Activated CD8-positive, alpha-beta memory T cell treated with anti-CD3 and anti-CD28 coated beads, Interleukin-2, amount 10 ng/mL, durations not matched to agents 7 days and 5 days (primary cell): ENCODE data around the gene ZNF41. TPM values are rescaled to one million over a fixed set of nuclear protein-coding genes. Genes with fewer than 3 reads are reported as not detected.
A peak's percentile ranks its signal among the peaks of the same experiment; 100 is the strongest.
"Not testable (repeated sequence)": the region's sequence is repeated elsewhere in the genome, so short reads cannot be mapped to it uniquely, and the experiment has no call there.

ENCODE experiments used
- ATAC-seq: fragments of 150-1000 bp; cut with Tn5 transposase; one replicate; pipeline ENCODE4 v1.10.0; 2021; ENCODE audit warnings: moderate library complexity
- CTCF ChIA-PET: fragments of 350-600 bp; sonication (Branson Sonifier 250); formaldehyde crosslinking; loops from one replicate; lab custom pipeline; 2021; ENCODE audit warnings: antibody characterized with exemption; lab: Charles Lee
- DNase-seq: peaks from one replicate; pipeline ENCODE4 v3.0.0-alpha.2; 2020
- H3K27ac Mint-ChIP-seq: one replicate; pipeline ENCODE4 v1.8.0; 2021; ENCODE audit warnings: mild to moderate bottlenecking, mixed read lengths
- H3K27me3 Mint-ChIP-seq: one replicate; pipeline ENCODE4 v1.8.0; 2021; ENCODE audit warnings: mixed read lengths
- H3K36me3 Mint-ChIP-seq: one replicate; pipeline ENCODE4 v1.8.0; 2021; ENCODE audit warnings: mild to moderate bottlenecking, mixed read lengths
- H3K4me1 Mint-ChIP-seq: one replicate; pipeline ENCODE4 v1.8.0; 2021; ENCODE audit warnings: mixed read lengths
- H3K4me3 Mint-ChIP-seq: one replicate; pipeline ENCODE4 v1.8.0; 2021; ENCODE audit warnings: mild to moderate bottlenecking, moderate library complexity, mixed read lengths
- H3K9me3 Mint-ChIP-seq: one replicate; pipeline ENCODE4 v1.8.0; 2022; ENCODE audit warnings: low read depth, mixed read lengths
- total RNA-seq, 2 experiments: library from RNA; stranded (reverse); gene quantifications; one replicate each; pipeline ENCODE4 v1.2.3, GENCODE V29; 2021

The ZNF41 gene
- total RNA-seq, 2 experiments from 2014 or later = 9.5 to 10.4 TPM

DNA sequence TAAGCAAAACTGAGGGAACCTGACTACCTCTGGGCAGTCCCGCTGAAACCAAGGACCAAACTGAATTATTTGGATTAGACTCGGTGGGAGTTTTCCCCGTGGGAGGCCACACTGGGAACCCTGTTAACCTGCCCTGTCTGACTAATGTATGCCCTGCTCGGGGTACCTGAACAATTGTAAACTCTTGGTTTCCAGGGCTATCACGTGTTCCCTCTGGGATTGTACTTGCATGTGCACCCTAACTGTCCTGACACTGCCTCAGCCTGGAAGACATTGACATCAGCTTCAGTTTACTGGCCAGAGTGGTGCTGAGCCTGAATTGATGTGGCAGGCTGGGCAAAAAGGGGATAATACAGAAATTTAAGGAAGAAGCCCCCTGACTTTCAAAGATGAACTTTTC is 20.1 kb upstream of the ZNF41 start:
- Mint-ChIP-seq H3K27me3 (no peaks in the 10 kb centered on the region), H3K27ac (no peak overlapping the region), H3K36me3 (no peaks in the 10 kb centered on the region), H3K4me3 (no peak overlapping the region), H3K4me1 (peaks cover 8% of the 10 kb centered on the region), H3K9me3 (no peaks in the 10 kb centered on the region)
- DNase-seq (no peak), ATAC-seq (no peak)
- CTCF ChIA-PET = interaction anchor here (0.6 to 1.3 kb wide), 2 partner anchors 17 to 20 kb away, joined by 3 to 4 read pairs; no protein-coding TSS in a partner anchor

DNA sequence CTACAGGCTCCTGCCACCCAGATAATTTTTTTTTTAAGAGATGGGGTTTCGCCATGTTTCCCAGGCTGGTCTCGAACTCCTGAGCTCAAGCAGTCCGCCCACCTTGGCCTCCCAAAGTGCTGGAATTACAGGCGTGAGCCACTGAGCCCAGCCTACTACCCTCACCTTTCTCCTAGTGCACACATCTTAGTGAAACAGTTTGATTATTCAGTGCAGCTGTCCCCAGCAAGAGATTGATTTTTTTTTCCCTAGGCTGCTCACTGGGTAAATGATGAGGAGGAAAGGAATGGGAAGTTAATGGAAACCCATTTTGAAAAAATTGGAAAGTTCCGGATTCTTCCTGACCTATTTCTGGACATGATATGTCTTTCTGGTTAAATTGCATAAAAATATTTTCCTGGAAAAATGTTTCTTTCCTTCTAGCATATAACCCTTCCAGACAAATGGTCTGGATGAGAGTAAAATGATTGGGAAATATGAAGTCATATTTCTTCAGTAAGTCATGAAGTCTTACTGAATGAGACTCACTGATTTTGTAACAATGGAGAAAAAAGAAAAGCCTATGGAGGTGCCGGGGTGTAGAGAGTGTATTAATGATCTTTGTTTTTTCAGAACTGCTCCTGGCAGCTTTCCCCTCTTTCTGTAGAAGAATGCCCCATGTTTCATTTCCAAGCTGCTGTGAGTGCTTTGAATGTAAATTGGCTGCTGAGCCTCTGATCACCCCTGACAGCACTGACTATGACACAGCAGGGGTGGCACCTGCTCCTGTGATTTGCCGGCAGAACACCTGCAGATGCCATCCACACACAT is 19.5 kb upstream of the ZNF41 start:
- Mint-ChIP-seq H3K27ac (no peak overlapping the region), H3K4me1 (peaks cover 10% of the 10 kb centered on the region), H3K9me3 (no peaks in the 10 kb centered on the region), H3K27me3 (no peaks in the 10 kb centered on the region), H3K36me3 (no peaks in the 10 kb centered on the region), H3K4me3 (no peak overlapping the region)
- no peak for DNase-seq
- CTCF ChIA-PET = interaction anchor here (1.3 kb wide), 1 partner anchor 21 kb away, joined by 4 read pairs; no protein-coding TSS in a partner anchor
- no peak for ATAC-seq

DNA sequence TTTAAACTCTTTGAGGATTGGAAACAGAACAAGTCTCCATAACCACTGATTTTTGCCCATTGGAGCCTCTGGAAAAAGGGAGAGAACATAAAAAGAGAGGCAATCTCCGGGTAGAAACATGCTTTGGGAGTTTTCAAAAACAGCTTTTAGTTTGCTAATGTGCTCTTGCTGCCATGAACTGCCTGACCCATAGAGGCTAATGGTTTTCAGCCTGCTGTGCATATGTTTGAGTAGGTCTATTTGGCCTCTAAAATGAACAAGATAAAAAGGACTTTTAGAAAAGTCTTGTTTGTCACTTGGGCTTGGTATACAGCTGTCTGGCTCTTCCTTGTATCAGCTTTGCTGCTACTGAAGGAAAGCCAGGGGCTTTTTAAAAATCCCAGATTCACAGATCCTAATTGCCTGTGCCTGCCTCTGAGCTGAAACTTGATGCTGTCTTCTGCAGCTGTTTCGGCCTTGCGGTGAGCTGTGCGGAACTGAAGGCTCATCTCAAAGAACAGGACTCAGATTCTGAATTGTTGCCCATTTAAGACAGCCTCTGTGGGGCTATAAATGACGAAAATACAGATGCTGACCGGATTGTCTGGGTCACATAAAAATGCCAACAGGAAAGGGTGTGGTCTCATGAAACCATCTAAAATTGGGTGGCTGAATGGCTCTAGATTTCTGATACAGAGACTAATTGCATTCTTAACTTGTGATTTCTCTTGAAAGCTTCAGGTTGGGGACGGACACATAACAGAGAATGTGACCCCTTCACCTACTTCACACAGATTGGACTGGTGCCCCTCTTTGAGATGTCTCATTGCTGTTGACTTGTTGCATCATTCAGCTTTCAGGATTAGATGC is 18.4 kb upstream of the ZNF41 start:
- Mint-ChIP-seq H3K36me3 (no peaks in the 10 kb centered on the region), H3K4me3 (no peak overlapping the region), H3K4me1 (peaks cover 8% of the 10 kb centered on the region), H3K27me3 (no peaks in the 10 kb centered on the region), H3K9me3 (no peaks in the 10 kb centered on the region), H3K27ac (no peak overlapping the region)
- no peak for DNase-seq
- ATAC-seq = no peak
- CTCF ChIA-PET = no interaction called here

DNA sequence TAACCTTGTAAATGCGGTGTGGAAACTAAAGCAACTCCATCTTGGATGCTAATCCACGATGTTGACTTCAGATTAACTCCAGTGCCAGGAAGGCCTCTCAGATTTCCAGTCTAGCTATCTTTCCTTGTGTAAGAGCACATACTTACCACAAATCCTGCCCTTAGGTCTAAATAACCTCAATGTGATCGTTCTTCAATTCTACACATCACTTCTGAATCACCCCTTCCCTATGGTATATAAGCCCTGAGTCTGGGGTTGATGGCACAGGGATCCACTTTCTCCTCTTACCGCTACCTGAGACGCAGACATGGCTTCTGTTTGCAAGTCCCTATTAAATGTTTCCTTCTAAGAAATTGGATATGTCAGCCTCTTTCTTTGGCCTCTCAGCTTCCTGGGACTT is 17.5 kb upstream of the ZNF41 start:
- H3K27me3 Mint-ChIP-seq = no peaks in the 10 kb centered on the region
- ATAC-seq = no peak
- H3K27ac Mint-ChIP-seq = no peak overlapping the region
- no peaks in the 10 kb centered on the region for H3K36me3 Mint-ChIP-seq
- no peak overlapping the region for H3K4me3 Mint-ChIP-seq
- H3K9me3 Mint-ChIP-seq = no peaks in the 10 kb centered on the region
- peaks cover 8% of the 10 kb centered on the region for H3K4me1 Mint-ChIP-seq
- CTCF ChIA-PET = no interaction called here
- no peak for DNase-seq

DNA sequence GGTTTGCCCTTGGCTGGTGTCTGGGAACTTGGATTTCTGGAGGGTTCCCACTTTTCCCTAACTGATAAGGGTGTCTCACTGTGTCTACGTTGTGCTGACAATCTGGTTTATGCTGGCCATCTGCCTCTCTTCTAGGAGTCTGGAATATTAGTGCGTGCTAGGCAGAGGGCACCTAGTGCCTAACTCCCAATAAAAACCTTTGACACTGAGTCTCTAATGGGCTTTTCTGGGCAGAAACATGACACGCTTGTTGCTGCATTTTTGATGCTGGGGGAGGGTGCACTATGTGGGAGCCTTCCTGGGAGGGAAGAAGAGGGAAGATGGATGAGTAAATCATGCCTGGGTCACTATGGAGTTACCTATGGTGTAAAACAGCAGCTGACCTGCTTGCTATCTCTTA is 16.3 kb upstream of the ZNF41 start:
- CTCF ChIA-PET = no interaction called here
- ATAC-seq (no peak), DNase-seq (no peak)
- Mint-ChIP-seq H3K9me3 (no peaks in the 10 kb centered on the region), H3K27me3 (no peaks in the 10 kb centered on the region), H3K36me3 (no peaks in the 10 kb centered on the region), H3K4me1 (peaks cover 8% of the 10 kb centered on the region), H3K27ac (no peak overlapping the region), H3K4me3 (no peak overlapping the region)

DNA sequence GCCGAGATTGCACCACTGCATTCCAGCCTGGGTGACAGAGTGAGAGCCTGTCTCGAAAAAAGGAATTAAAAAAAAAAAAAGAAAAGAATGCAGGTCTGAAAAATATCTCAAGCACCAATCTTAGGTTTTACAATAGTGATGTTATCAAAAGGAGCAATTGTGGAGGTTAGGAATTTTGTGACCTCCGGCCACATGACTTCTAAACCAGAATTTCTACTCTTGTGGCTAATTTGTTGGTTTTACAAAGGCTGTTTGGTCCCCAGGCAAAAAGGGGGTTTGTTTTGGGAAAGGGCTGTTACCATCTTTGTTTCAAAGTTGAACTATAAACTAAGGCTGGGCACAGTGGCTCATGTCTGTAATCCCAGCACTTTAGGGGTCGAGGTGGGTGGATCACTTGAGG is 15.4 kb upstream of the ZNF41 start:
- ATAC-seq (no peak), DNase-seq (no peak)
- peaks cover 8% of the 10 kb centered on the region for H3K4me1 Mint-ChIP-seq
- no peaks in the 10 kb centered on the region for H3K9me3 Mint-ChIP-seq
- no peak overlapping the region for H3K27ac Mint-ChIP-seq
- no peak overlapping the region for H3K4me3 Mint-ChIP-seq
- CTCF ChIA-PET = interaction anchor here (1.1 kb wide), 1 partner anchor 23 kb away, joined by 3 read pairs; no protein-coding TSS in a partner anchor
- no peaks in the 10 kb centered on the region for H3K27me3 Mint-ChIP-seq
- H3K36me3 Mint-ChIP-seq = no peaks in the 10 kb centered on the region

DNA sequence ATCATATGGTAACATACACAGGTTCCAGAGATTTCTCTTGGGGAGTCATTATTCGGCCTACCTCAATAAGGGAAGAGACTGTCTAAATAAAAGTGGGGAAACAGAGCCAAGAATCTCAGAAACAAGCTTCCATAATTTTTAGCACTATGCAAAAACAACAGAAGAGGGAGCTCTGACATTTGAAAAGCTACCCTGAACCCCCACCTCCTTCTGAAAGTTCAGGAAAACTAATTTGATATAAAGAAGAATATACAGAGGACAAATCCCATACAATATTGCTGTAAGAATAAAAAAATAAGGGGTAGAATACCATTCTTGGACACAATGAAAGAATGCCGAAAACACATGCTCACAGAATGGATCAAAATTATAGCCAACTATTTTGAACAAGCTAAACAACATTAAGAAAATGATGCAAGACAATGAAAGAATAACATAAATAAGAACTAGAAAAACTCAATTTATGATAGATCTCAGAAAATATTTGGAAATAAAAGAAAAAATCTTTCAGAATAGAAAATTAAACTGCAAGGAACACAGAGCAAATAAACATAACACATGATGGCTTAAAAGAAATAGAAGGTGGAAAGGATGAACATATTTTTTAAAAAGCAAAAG is 14.4 kb upstream of the ZNF41 start:
- CTCF ChIA-PET = interaction anchor here (0.9 to 1.2 kb wide), 4 partner anchors 11 to 26 kb away, joined by 3 to 5 read pairs (median 3); no protein-coding TSS in a partner anchor
- DNase-seq = no peak
- no peak overlapping the region for H3K27ac Mint-ChIP-seq

DNA sequence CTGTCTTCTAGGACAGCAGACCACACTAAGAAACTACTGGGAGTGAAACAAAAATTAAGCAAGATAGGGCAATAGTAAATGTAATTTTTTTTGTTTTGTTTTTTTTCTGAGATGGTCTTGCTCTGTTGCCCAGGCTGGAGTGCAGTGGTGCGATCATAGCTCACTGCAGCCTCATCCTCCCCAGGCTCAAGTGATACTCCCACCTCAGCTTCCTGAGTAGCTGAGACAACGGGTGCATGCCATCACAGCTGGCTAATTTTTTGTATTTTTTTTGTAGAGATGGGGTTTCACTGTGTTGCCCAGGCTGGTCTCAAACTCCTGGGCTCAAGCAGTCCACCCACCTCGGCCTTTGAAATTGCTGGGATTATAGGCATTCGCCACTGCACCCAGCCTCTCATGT is 9.1 kb upstream of the ZNF41 start:
- CTCF ChIA-PET, H3K4me3 Mint-ChIP-seq, H3K27me3 Mint-ChIP-seq, H3K27ac Mint-ChIP-seq, H3K36me3 Mint-ChIP-seq, DNase-seq, H3K4me1 Mint-ChIP-seq, H3K9me3 Mint-ChIP-seq, ATAC-seq: not testable (repeated sequence)

More for the DNA sequence above, 14.4 kb upstream of the ZNF41 start:
- Mint-ChIP-seq H3K27me3 (no peaks in the 10 kb centered on the region), H3K36me3 (no peaks in the 10 kb centered on the region), H3K4me1 (peaks cover 8% of the 10 kb centered on the region), H3K4me3 (no peak overlapping the region), H3K9me3 (no peaks in the 10 kb centered on the region)
- ATAC-seq = no peak

DNA sequence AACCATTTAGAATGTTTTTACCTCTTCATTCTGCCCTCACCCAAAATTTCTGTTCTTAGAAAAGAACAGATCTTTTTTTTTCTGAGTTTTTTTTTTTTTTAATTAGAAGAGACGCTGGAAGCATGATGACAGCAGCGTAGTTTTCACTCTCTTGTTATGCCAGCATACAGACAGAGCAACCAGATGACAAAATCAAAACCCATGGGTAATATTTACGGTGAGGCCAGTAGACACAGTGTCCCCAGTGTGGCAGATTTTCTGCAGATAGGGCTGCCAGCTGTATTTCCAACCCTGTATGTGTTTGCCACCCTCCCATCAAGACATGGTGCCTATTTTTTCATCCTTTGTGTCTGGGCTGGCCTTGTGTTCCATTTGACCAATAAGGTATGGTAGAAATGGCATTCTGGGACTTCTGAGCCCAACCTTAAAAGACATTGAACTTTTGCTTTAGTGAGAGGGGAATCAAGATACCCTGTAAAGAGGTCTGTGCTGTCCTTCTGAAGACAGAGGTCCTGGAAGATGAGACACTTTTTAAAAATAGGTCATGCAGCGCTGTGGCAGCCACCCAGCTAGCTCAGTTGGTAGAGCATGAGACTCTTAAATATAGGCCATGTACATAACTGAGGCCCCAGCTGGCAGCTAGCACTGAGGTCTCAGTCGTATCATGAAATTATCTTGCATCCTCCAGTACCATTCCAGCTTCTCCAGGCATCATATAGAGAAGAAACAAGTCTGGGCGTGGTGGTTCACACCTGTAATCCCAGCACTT is 6.7 kb upstream of the ZNF41 start:
- H3K4me3 Mint-ChIP-seq = no peak overlapping the region
- peaks cover 7% of the 10 kb centered on the region for H3K4me1 Mint-ChIP-seq
- H3K27ac Mint-ChIP-seq = no peak overlapping the region
- H3K36me3 Mint-ChIP-seq = no peaks in the 10 kb centered on the region
- CTCF ChIA-PET = no interaction called here
- H3K9me3 Mint-ChIP-seq = no peaks in the 10 kb centered on the region
- H3K27me3 Mint-ChIP-seq = no peaks in the 10 kb centered on the region
- ATAC-seq (no peak), DNase-seq (no peak)

DNA sequence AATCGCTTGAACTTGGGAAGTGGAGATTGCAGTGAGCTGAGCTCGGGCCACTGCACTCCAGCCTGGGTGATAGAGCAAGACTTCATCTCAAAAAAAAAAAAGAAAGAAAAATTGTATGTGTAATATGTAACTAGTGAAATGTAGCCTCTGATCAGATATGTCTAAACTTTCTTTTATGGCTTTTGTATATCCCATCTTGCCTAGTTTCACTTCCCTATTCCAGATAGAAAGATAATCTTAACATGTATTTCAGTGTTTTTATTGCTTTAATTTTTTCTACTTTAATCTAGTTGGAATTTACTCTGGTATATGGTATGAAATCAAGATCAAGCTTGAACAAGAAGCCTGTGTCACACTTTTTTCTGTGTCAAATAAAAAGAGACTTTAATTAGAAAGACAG is 1.9 kb upstream of the ZNF41 start:
- Mint-ChIP-seq H3K36me3 (peaks cover 4% of the 10 kb centered on the region), H3K4me1 (peaks cover 29% of the 10 kb centered on the region), H3K9me3 (no peaks in the 10 kb centered on the region), H3K27ac (no peak overlapping the region), H3K27me3 (no peaks in the 10 kb centered on the region), H3K4me3 (no peak overlapping the region)
- CTCF ChIA-PET = no interaction called here
- DNase-seq = no peak
- ATAC-seq = no peak

DNA sequence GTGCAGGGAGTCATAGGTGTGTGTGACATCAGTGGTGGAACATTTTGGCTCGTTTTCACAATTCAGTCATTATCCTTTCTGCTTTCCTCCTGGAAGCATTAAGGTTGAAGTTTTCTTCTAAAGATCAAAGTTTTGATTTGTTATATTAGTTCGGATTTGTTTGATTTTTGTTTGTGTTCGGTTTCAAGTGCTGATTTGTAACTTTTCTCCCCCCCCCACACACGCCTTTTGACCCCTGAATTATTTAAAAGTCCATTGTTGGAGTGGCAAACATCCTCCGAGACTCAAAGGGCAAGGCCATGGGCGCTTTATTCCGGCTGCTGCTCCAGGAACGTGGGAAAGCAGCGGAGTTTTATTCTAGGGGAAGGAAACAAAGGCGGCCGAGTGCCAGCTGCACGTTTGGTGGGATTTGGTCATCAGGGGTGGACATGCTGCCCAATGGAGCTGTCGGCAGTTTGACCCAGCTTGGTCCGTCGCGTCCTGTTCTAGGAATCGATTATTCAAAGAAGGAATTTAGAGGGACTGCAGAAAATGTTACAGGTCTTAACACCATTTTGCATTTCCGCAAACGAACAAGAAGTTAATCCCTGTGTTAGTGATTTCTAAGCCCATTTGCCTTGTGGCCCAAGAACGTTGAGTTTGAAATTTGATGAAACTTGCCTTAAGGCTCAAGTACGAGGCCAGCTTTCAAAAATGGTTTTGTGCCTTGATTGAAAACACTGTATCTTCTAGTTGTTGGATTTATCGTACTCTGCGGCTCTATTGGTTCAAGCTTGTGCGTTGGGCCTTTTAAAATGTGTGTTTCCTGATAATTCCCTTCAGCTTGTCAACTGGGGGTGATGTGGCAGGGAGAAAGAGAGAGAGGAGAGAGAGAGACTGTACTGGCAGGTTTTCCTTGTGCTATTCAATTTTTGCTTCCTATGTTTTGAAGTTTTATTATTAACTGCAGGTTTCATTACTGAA is 565 bp upstream of the ZNF41 start:
- ATAC-seq (no peak), DNase-seq (no peak)
- Mint-ChIP-seq H3K27ac (peak overlapping the region; percentile 95), H3K27me3 (no peaks in the 10 kb centered on the region), H3K4me1 (peaks cover 29% of the 10 kb centered on the region), H3K36me3 (peaks cover 6% of the 10 kb centered on the region), H3K4me3 (peak overlapping the region; percentile 95), H3K9me3 (no peaks in the 10 kb centered on the region)
- CTCF ChIA-PET = no interaction called here

DNA sequence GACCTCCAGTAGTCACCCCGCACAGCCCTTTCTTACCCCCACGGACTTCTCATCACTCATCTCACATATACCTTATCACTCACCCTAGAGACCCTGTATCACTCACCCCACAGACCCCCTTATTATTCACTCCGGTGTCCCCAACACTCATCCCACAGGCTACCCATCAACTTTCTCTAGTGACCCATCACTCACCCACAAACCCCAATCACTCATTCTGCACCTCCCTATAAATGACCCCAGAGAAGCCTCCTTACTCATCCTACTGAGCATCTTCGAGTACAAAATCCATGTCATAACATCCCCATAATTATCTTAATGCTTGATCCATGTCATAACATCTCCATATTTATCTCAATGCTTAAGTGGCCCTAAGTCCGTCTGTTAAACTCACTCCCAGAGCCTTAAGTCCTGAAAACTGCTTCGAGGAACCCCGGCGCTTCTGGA is 934 bp downstream of the ZNF41 start:
- ATAC-seq (peak; percentile 9), DNase-seq (peak; percentile 40)
- Mint-ChIP-seq H3K36me3 (peaks cover 10% of the 10 kb centered on the region), H3K4me1 (peaks cover 29% of the 10 kb centered on the region), H3K4me3 (peak overlapping the region; percentile 95), H3K27me3 (no peaks in the 10 kb centered on the region), H3K9me3 (no peaks in the 10 kb centered on the region), H3K27ac (peak overlapping the region; percentile 95)
- CTCF ChIA-PET = interaction anchor here (1.3 kb wide), 1 partner anchor 98 kb away, joined by 3 read pairs; no protein-coding TSS in a partner anchor
